Neural progenitor cell (in vitro differentiated cells): ENCODE measurements around the gene NCOR2.

Experiments
- EZH2 ChIP-seq: fragments of 200-600 bp; sonication (generic); IDR thresholded peaks from 2 replicates; pipeline ENCODE4 v1.6.1; 2017; ENCODE audit warnings: antibody characterized with exemption, mild to moderate bottlenecking, moderate library complexity
- TF ChIP-seq, protein P1 (sequence below): fragments of 200-600 bp; sonication (generic); IDR thresholded peaks from 2 replicates; pipeline ENCODE4 v1.5.1; 2017; ENCODE audit warnings: antibody characterized with exemption, mild to moderate bottlenecking

DNA sequence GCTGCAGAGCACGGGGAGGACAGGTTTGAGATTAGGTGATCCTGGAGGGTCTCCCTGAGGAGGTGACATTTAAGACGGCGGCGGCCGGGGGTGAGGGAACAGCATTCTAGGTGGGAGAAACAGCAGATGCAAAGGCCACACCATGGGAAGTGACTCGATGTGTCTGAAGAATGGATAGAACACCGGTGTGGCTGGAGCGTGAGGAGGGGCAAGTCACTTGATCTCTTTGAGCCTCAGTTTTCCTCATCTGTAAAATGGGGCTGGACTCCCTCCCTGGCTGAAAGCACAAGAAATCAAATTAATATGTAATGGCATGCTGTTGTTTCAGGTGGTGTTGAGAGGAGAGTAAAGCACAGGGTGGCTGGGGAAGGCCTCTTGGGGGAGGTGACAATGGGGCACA is 10.0 kb upstream of the NCOR2 start:
- TF ChIP-seq, protein P1, sequence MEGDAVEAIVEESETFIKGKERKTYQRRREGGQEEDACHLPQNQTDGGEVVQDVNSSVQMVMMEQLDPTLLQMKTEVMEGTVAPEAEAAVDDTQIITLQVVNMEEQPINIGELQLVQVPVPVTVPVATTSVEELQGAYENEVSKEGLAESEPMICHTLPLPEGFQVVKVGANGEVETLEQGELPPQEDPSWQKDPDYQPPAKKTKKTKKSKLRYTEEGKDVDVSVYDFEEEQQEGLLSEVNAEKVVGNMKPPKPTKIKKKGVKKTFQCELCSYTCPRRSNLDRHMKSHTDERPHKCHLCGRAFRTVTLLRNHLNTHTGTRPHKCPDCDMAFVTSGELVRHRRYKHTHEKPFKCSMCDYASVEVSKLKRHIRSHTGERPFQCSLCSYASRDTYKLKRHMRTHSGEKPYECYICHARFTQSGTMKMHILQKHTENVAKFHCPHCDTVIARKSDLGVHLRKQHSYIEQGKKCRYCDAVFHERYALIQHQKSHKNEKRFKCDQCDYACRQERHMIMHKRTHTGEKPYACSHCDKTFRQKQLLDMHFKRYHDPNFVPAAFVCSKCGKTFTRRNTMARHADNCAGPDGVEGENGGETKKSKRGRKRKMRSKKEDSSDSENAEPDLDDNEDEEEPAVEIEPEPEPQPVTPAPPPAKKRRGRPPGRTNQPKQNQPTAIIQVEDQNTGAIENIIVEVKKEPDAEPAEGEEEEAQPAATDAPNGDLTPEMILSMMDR = no peak
- no peak for TF ChIP-seq EZH2
